SK-N-SH (cell line): ENCODE measurements around the gene CCDC6. TPM values are rescaled to one million over a fixed set of nuclear protein-coding genes. Genes with fewer than 3 reads are reported as not detected.
"Not testable (repeated sequence)": the region's sequence is repeated elsewhere in the genome, so short reads cannot be mapped to it uniquely, and the experiment has no call there.

Source experiments
- CTCF ChIA-PET: fragments of 300-600, 350-600 bp; formaldehyde crosslinking; extraction: SDS; loops from one replicate; lab custom pipeline; 2021; lab: Yijun Ruan, JAX
- POLR2A ChIA-PET: fragments of 350-600 bp; sonication (Branson Sonifier 250); formaldehyde crosslinking; extraction: SDS; loops from one replicate; lab custom pipeline; 2020; ENCODE audit warnings: antibody characterized with exemption, inconsistent platforms; lab: Yijun Ruan, JAX
- DNase-seq: peaks from one replicate; pipeline ENCODE4 v3.0.0; 2012
- H2AFZ ChIP-seq: fragments of 200-600 bp; sonication (generic); 2 replicates; pipeline ENCODE4 v1.8.1; 2016; ENCODE audit warnings: antibody characterized with exemption, mild to moderate bottlenecking, low read depth
- H3F3A ChIP-seq: fragments of 200-600 bp; sonication (generic); replicated peaks from 2 replicates; pipeline ENCODE3; 2016; ENCODE audit warnings: antibody characterized with exemption, mild to moderate bottlenecking; ENCODE audit not compliant: insufficient read depth
- H3K27ac ChIP-seq, 2 experiments: fragments of 200-500 bp in 1 of 2; fragments of 200-600 bp in 1 of 2; sonication (Bioruptor generic) in 1 of 2; sonication (generic), shearing (Covaris generic) in 1 of 2; 2 replicates each; pipeline versions ENCODE4 v1.5.1 to v1.6.1; 2014 to 2016; ENCODE audit warnings: low read depth in 2 of 2, inconsistent platforms in 1 of 2, low read length in 1 of 2, mild to moderate bottlenecking in 1 of 2, mixed read lengths in 1 of 2
- H3K27me3 ChIP-seq: fragments of 200-600 bp; sonication (generic), shearing (Covaris generic); 2 replicates; pipeline ENCODE4 v1.6.1; 2016; ENCODE audit warnings: mixed run types; ENCODE audit not compliant: insufficient read depth
- H3K36me3 ChIP-seq, 2 experiments: fragments of 200-500 bp in 1 of 2; fragments of 200-600 bp in 1 of 2; sonication (Bioruptor generic) in 1 of 2; sonication (generic) in 1 of 2; replicated peaks in 1 of 2; 2 replicates each; pipeline versions ENCODE3 to v1.5.1; 2014 to 2016; ENCODE audit warnings: low read length in 1 of 2, mild to moderate bottlenecking in 1 of 2; ENCODE audit not compliant: insufficient read depth in 2 of 2, control insufficient read depth in 1 of 2
- H3K4me1 ChIP-seq, 2 experiments: fragments of 200-500 bp in 1 of 2; fragments of 200-600 bp in 1 of 2; sonication (Bioruptor generic) in 1 of 2; sonication (generic), shearing (Covaris generic) in 1 of 2; 2 replicates each; pipeline versions ENCODE4 v1.5.1 to v1.6.1; 2014 to 2016; ENCODE audit warnings: low read depth in 1 of 2, low read length in 1 of 2, mixed run types in 1 of 2; ENCODE audit not compliant: insufficient read depth in 2 of 2, control insufficient read depth in 1 of 2
- H3K4me2 ChIP-seq: fragments of 200-600 bp; sonication (generic), shearing (Covaris generic); 2 replicates; pipeline ENCODE4 v1.6.1; 2017; ENCODE audit warnings: mixed run types
- H3K4me3 ChIP-seq, 2 experiments: fragments of 200-500 bp in 1 of 2; fragments of 200-600 bp in 1 of 2; sonication (Bioruptor generic) in 1 of 2; sonication (generic), shearing (Covaris generic) in 1 of 2; 2 replicates each; pipeline versions ENCODE4 v1.5.1 to v1.8.1; 2014 to 2016; ENCODE audit warnings: low read depth in 2 of 2, inconsistent platforms in 1 of 2, low read length in 1 of 2, mild to moderate bottlenecking in 1 of 2, mixed read lengths in 1 of 2, moderate library complexity in 1 of 2
- H3K79me2 ChIP-seq: fragments of 200-600 bp; sonication (generic); 2 replicates; pipeline ENCODE4 v1.8.1; 2017; ENCODE audit warnings: mild to moderate bottlenecking; ENCODE audit not compliant: insufficient read depth
- H3K9ac ChIP-seq: fragments of 200-600 bp; sonication (generic); 2 replicates; pipeline ENCODE4 v1.6.1; 2017; ENCODE audit warnings: mixed run types
- H3K9me2 ChIP-seq: fragments of 200-600 bp; sonication (generic); 2 replicates; pipeline ENCODE4 v1.6.1; 2017; ENCODE audit warnings: mixed run types
- H3K9me3 ChIP-seq: fragments of 200-600 bp; sonication (generic); 2 replicates; pipeline ENCODE4 v1.6.1; 2017; ENCODE audit warnings: mixed run types, mild to moderate bottlenecking, moderate library complexity
- H4K20me1 ChIP-seq: fragments of 200-600 bp; sonication (generic); 2 replicates; pipeline ENCODE4 v1.6.1; 2017; ENCODE audit warnings: mild to moderate bottlenecking, mixed run types; ENCODE audit not compliant: insufficient read depth
- CHD2 ChIP-seq: fragments of 150-350 bp; IDR thresholded peaks from 2 replicates; pipeline ENCODE4 v1.6.1; 2018; ENCODE audit warnings: low read length; ENCODE audit not compliant: partially characterized antibody
- EP300 ChIP-seq, 2 experiments: IDR thresholded peaks; 2 replicates each; pipeline versions ENCODE4 v1.4.0 to v1.6.1; 2012; ENCODE audit warnings: borderline replicate concordance in 1 of 2, low read depth in 1 of 2, low read length in 1 of 2
- FOSL2 ChIP-seq: IDR thresholded peaks from 2 replicates; pipeline ENCODE4 v1.4.0; 2012; ENCODE audit warnings: low read depth, mild to moderate bottlenecking, moderate library complexity, borderline replicate concordance
- FOXJ3 ChIP-seq: sonication (generic); formaldehyde crosslinking; IDR thresholded peaks from 2 replicates; pipeline ENCODE4 v1.5.1; 2020; ENCODE audit warnings: mild to moderate bottlenecking, missing genetic modification reagents
- FOXM1 ChIP-seq: IDR thresholded peaks from 2 replicates; pipeline ENCODE4 v1.4.0; 2012; ENCODE audit warnings: low read depth, mild to moderate bottlenecking
- GATA2 ChIP-seq: sonication (generic); formaldehyde crosslinking; IDR thresholded peaks from 2 replicates; pipeline ENCODE4 v1.5.0; 2020; ENCODE audit warnings: mild to moderate bottlenecking, missing genetic modification reagents
- JUND ChIP-seq: IDR thresholded peaks from 2 replicates; pipeline ENCODE4 v1.4.0; 2012
- MAX ChIP-seq: IDR thresholded peaks from 2 replicates; pipeline ENCODE4 v1.4.0; 2012; ENCODE audit warnings: low read depth
- MXI1 ChIP-seq: IDR thresholded peaks from 2 replicates; pipeline ENCODE4 v1.6.1; 2012; ENCODE audit warnings: mild to moderate bottlenecking, low read depth, low read length, improper control_type of control experiment
- NFIC ChIP-seq: IDR thresholded peaks from 2 replicates; pipeline ENCODE4 v1.4.0; 2012; ENCODE audit warnings: borderline replicate concordance
- PBX3 ChIP-seq: IDR thresholded peaks from 2 replicates; pipeline ENCODE4; 2012
- RAD21 ChIP-seq: IDR thresholded peaks from 2 replicates; pipeline ENCODE4 v1.6.1; 2012; ENCODE audit warnings: mild to moderate bottlenecking, low read length
- RCOR1 ChIP-seq: fragments of 150-350 bp; IDR thresholded peaks from 2 replicates; pipeline ENCODE4 v1.6.1; 2017; ENCODE audit warnings: antibody characterized with exemption, low read length
- RXRA ChIP-seq: IDR thresholded peaks from 2 replicates; pipeline ENCODE4 v1.4.0; 2012; ENCODE audit warnings: low read depth, mild to moderate bottlenecking, borderline replicate concordance
- TEAD4 ChIP-seq: IDR thresholded peaks from 2 replicates; pipeline ENCODE4 v1.4.0; 2012; ENCODE audit warnings: mild to moderate bottlenecking, borderline replicate concordance; ENCODE audit not compliant: insufficient read depth
- USF2 ChIP-seq: fragments of 150-350 bp; IDR thresholded peaks from 2 replicates; pipeline ENCODE4 v1.6.1; 2017; ENCODE audit warnings: antibody characterized with exemption, low read length, low read depth, borderline replicate concordance
- WGBS: methylation state at CpG from one replicate; pipeline ENCODE4 v1.1.6; 2017; ENCODE audit warnings: low lambda C conversion rate; 5-methylcytosine and 5-hydroxymethylcytosine counted together
- polyA plus RNA-seq, 3 experiments: library from polyadenylated mRNA; depleted of rRNA; stranded (reverse); fragments of >200 nt; gene quantifications; 2 replicates each; pipeline ENCODE4 v1.2.3, GENCODE V29; 2012

CCDC6 gene
- polyA plus RNA-seq, 1 of the 3 experiments (the other 2 are of a cell fraction) = 10.8 TPM

- POLR2A ChIA-PET = not testable (repeated sequence)
- WGBS = 94% methylated on average over 3 of the region's 3 CpGs
Observed at GRCh38 chr10:59785476-59785875, 120.9 kb downstream of the CCDC6 start.

GRCh38 chr10:59781511-59781910, 124.8 kb downstream of the CCDC6 start:
- Histone ChIP-seq H3K79me2 (no peaks in the 10 kb centered on the region), H3K36me3 (no peaks in the 10 kb centered on the region), H3K27me3 (no peaks in the 10 kb centered on the region), H3F3A (peaks cover under 1% of the 10 kb centered on the region), H3K4me3 (no peak overlapping the region), H3K27ac (no peak overlapping the region), H3K9me3 (no peaks in the 10 kb centered on the region; the same call in 1 of the 2 replicates), H3K9ac (no peak overlapping the region), H3K4me2 (no peak overlapping the region), H3K4me1 (no peaks in the 10 kb centered on the region; a peak in 1 of 4 replicates), H2AFZ (no peak overlapping the region), H4K20me1 (no peaks in the 10 kb centered on the region), H3K9me2 (no peaks in the 10 kb centered on the region)
- DNase-seq = no peak
- TF ChIP-seq RAD21 (no peak), USF2 (no peak), RCOR1 (no peak), FOXM1 (no peak), FOXJ3 (no peak), MXI1 (no peak), MAX (no peak), EP300 (IDR thresholded peaks at IDR 0.05; ENCODE audit: borderline replicate concordance in 1 of 2, low read depth in 1 of 2, low read length in 1 of 2) (no peak), PBX3 (no peak), TEAD4 (no peak), NFIC (no peak), RXRA (no peak), GATA2 (CRISPR knock-in tag) (no peak), JUND (no peak), CHD2 (no peak), FOSL2 (no peak)
- ChIA-PET POLR2A (no interaction called here), CTCF (no interaction called here)
- WGBS = 79% methylated on average over 8 of the region's 8 CpGs

More at GRCh38 chr10:59785476-59785875, 120.9 kb downstream of the CCDC6 start:
- H4K20me1 ChIP-seq, H3K79me2 ChIP-seq, H3K9me3 ChIP-seq, H3K4me3 ChIP-seq, H3K9ac ChIP-seq, DNase-seq, H3K4me1 ChIP-seq, H3K27ac ChIP-seq, H3K4me2 ChIP-seq, H2AFZ ChIP-seq, H3F3A ChIP-seq, CTCF ChIA-PET, H3K27me3 ChIP-seq, H3K9me2 ChIP-seq: not testable (repeated sequence)
- H3K36me3 ChIP-seq = peaks cover 2 to 13% of the 10 kb centered on the region in 2 experiments
